K562 (cell line): ENCODE measurements around the gene TMEM164.

Source experiments
- EWSR1 ChIP-seq: fragments of 450-650 bp; IDR thresholded peaks from 2 replicates; pipeline ENCODE4 v1.6.1; 2018; ENCODE audit warnings: borderline replicate concordance, mild to moderate bottlenecking, low read depth, moderate library complexity; ENCODE audit not compliant: partially characterized antibody
- TF ChIP-seq, protein P1 (sequence below): sonication (generic); IDR thresholded peaks from 2 replicates; pipeline ENCODE4 v1.6.1; 2016

DNA sequence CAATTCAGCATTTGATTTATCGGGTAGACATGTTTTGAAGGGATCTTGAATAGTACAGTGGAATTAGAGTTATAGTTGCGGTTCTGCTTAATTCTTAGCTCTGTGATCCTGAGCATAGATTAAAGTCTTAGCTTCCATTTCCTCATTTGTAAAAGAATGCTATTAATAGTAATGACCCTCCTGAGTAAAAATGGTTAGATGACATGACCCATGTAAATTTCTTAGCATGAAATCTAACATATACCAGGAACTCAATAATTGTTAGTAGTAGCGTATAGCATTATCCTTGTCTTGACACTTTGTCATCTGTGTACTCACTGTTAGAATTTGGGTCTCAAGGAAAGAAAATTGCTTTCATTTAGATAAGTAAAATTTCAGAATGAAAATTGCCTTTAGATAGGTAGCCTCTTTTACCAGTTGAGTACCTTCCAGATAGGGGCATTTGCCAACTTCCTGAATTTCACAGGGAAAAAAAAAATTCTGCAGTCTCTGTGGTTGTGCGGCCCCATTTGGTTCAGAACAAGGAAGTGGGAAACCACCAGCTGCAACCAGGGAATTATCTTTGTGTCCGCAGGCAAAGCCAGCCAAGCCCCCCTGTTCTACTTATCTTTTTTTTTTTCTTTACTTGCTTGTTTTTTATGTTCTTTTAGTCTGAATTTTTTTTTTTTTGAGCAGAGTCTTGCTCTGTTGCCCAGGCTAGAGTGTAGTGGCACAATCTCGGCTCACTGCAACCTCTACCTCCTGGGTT lies 86.9 kb downstream of the TMEM164 start:
- TF ChIP-seq, protein P1, sequence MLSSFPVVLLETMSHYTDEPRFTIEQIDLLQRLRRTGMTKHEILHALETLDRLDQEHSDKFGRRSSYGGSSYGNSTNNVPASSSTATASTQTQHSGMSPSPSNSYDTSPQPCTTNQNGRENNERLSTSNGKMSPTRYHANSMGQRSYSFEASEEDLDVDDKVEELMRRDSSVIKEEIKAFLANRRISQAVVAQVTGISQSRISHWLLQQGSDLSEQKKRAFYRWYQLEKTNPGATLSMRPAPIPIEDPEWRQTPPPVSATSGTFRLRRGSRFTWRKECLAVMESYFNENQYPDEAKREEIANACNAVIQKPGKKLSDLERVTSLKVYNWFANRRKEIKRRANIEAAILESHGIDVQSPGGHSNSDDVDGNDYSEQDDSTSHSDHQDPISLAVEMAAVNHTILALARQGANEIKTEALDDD: peak; percentile 41; the same call in 1 of the 2 replicates
- TF ChIP-seq EWSR1: no peak
